H9 (cell line): ENCODE data around the gene PSMD5. TPM values are rescaled to one million over a fixed set of nuclear protein-coding genes. Genes with fewer than 3 reads are reported as not detected.

ENCODE experiments used
- DNase-seq: peaks from one replicate; pipeline ENCODE4 v3.0.0-alpha.2; 2017
- H2AFZ ChIP-seq: one replicate; pipeline ENCODE4 v1.6.1; 2013; ENCODE audit warnings: mild to moderate bottlenecking, low read length, control low read depth, moderate library complexity
- H2AK5ac ChIP-seq: 2 replicates; pipeline ENCODE4 v1.6.1; 2013; ENCODE audit warnings: low read length, control low read depth, mixed read lengths; ENCODE audit not compliant: insufficient read length
- H2BK120ac ChIP-seq: one replicate; pipeline ENCODE4 v1.6.1; 2013; ENCODE audit warnings: low read depth, mild to moderate bottlenecking, low read length, control low read depth, inconsistent platforms; ENCODE audit not compliant: poor library complexity, severe bottlenecking
- H2BK12ac ChIP-seq: 2 replicates; pipeline ENCODE4 v1.6.1; 2013; ENCODE audit warnings: low read length, control low read depth, mixed read lengths, low read depth; ENCODE audit not compliant: insufficient read length
- H2BK15ac ChIP-seq: 2 replicates; pipeline ENCODE4 v1.6.1; 2013; ENCODE audit warnings: low read depth, low read length, control low read depth
- H2BK20ac ChIP-seq: one replicate; pipeline ENCODE4 v1.6.1; 2013; ENCODE audit warnings: low read depth, mild to moderate bottlenecking, low read length, control low read depth, inconsistent platforms; ENCODE audit not compliant: poor library complexity, severe bottlenecking
- H2BK5ac ChIP-seq: 2 replicates; pipeline ENCODE4 v1.6.1; 2013; ENCODE audit warnings: low read length, control low read depth, mixed read lengths; ENCODE audit not compliant: insufficient read length
- H3K14ac ChIP-seq: 2 replicates; pipeline ENCODE4 v1.6.1; 2013; ENCODE audit warnings: low read length, control low read depth; ENCODE audit not compliant: insufficient read depth
- H3K18ac ChIP-seq: 2 replicates; pipeline ENCODE4 v1.6.1; 2013; ENCODE audit warnings: low read depth, mild to moderate bottlenecking, mixed read lengths, low read length, control low read depth; ENCODE audit not compliant: insufficient read length
- H3K23ac ChIP-seq: 2 replicates; pipeline ENCODE4 v1.6.1; 2013; ENCODE audit warnings: low read length, control low read depth, mixed read lengths, low read depth; ENCODE audit not compliant: insufficient read length
- H3K23me2 ChIP-seq: 2 replicates; pipeline ENCODE4 v1.6.1; 2013; ENCODE audit warnings: low read depth, mild to moderate bottlenecking, mixed read lengths, low read length, control low read depth; ENCODE audit not compliant: insufficient read length, poor library complexity, severe bottlenecking
- H3K27ac ChIP-seq: 2 replicates; pipeline ENCODE4 v1.5.1; 2013; ENCODE audit warnings: low read length, control low read depth, mixed read lengths, low read depth; ENCODE audit not compliant: insufficient read length
- H3K27me3 ChIP-seq: 2 replicates; pipeline ENCODE4 v1.6.1; 2013; ENCODE audit warnings: low read length, control low read depth, inconsistent platforms; ENCODE audit not compliant: insufficient read depth
- H3K4ac ChIP-seq: 2 replicates; pipeline ENCODE4 v1.6.1; 2013; ENCODE audit warnings: low read depth, mild to moderate bottlenecking, control low read depth, inconsistent platforms, low read length, moderate library complexity
- H3K4me1 ChIP-seq: 2 replicates; pipeline ENCODE4 v1.6.1; 2013; ENCODE audit warnings: low read length, control low read depth, inconsistent platforms; ENCODE audit not compliant: insufficient read depth
- H3K4me2 ChIP-seq: 2 replicates; pipeline ENCODE4 v1.6.1; 2013; ENCODE audit warnings: low read length, control low read depth, mixed read lengths; ENCODE audit not compliant: insufficient read length, insufficient read depth
- H3K56ac ChIP-seq: 2 replicates; pipeline ENCODE4 v1.6.1; 2013; ENCODE audit warnings: low read depth, mild to moderate bottlenecking, mixed read lengths, low read length, control low read depth; ENCODE audit not compliant: insufficient read length
- H3K79me1 ChIP-seq: 2 replicates; pipeline ENCODE4 v1.6.1; 2013; ENCODE audit warnings: low read depth, mild to moderate bottlenecking, moderate library complexity, low read length, control low read depth, inconsistent platforms; ENCODE audit not compliant: insufficient read depth, poor library complexity, severe bottlenecking
- H3K79me2 ChIP-seq: 2 replicates; pipeline ENCODE4 v1.6.1; 2013; ENCODE audit warnings: low read length, control low read depth, inconsistent platforms; ENCODE audit not compliant: insufficient read depth
- H3K9ac ChIP-seq: 2 replicates; pipeline ENCODE4 v1.6.1; 2013; ENCODE audit warnings: low read length, control low read depth, mixed read lengths; ENCODE audit not compliant: insufficient read length; ENCODE audit errors: extremely low read depth
- H3K9me3 ChIP-seq: one replicate; pipeline ENCODE4 v1.6.1; 2013; ENCODE audit warnings: low read depth, low read length, inconsistent platforms; ENCODE audit not compliant: control insufficient read depth
- H3T11ph ChIP-seq: one replicate; pipeline ENCODE4 v1.6.1; 2013; ENCODE audit warnings: mild to moderate bottlenecking, low read length, control low read depth, inconsistent platforms
- H4K20me1 ChIP-seq: one replicate; pipeline ENCODE4 v1.6.1; 2013; ENCODE audit not compliant: control insufficient read depth, insufficient read length, insufficient read depth
- H4K5ac ChIP-seq: 2 replicates; pipeline ENCODE4 v1.6.1; 2013; ENCODE audit warnings: low read depth, mild to moderate bottlenecking, mixed read lengths, low read length, control low read depth; ENCODE audit not compliant: insufficient read length
- H4K8ac ChIP-seq: replicated peaks from 2 replicates; pipeline ENCODE4 v1.6.1; 2013; ENCODE audit warnings: low read length, control low read depth, mixed read lengths, low read depth; ENCODE audit not compliant: insufficient read length
- H4K91ac ChIP-seq: 2 replicates; pipeline ENCODE4 v1.6.1; 2013; ENCODE audit warnings: low read depth, mild to moderate bottlenecking, moderate library complexity, mixed read lengths, low read length, control low read depth; ENCODE audit not compliant: insufficient read length
- H3K27ac Mint-ChIP-seq, 3 experiments: 2 replicates in 2 of 3; 3 replicates in 1 of 3; pipeline ENCODE4 v1.8.0; 2020 to 2021; ENCODE audit warnings: mixed read lengths in 3 of 3, mild to moderate bottlenecking in 1 of 3, moderate library complexity in 1 of 3
- H3K27me3 Mint-ChIP-seq: 2 replicates; pipeline ENCODE4 v1.8.0; 2021; ENCODE audit warnings: low read depth, mild to moderate bottlenecking, moderate library complexity, mixed read lengths
- H3K36me3 Mint-ChIP-seq, 3 experiments: 2 replicates in 2 of 3; 3 replicates in 1 of 3; pipeline ENCODE4 v1.8.0; 2020 to 2021; ENCODE audit warnings: low read depth in 3 of 3, mixed read lengths in 3 of 3; ENCODE audit not compliant: insufficient read depth in 1 of 3
- H3K4me1 Mint-ChIP-seq, 2 experiments: 2 replicates each; pipeline ENCODE4 v1.8.0; 2020; ENCODE audit warnings: mixed read lengths in 2 of 2
- H3K4me3 Mint-ChIP-seq, 2 experiments: 2 replicates in 1 of 2; 3 replicates in 1 of 2; pipeline ENCODE4 v1.8.0; 2020 to 2021; ENCODE audit warnings: mild to moderate bottlenecking in 2 of 2, mixed read lengths in 2 of 2, moderate library complexity in 1 of 2
- H3K9me3 Mint-ChIP-seq, 2 experiments: 2 replicates in 1 of 2; 3 replicates in 1 of 2; pipeline ENCODE4 v1.8.0; 2020; ENCODE audit warnings: mild to moderate bottlenecking in 2 of 2, mixed read lengths in 2 of 2, moderate library complexity in 1 of 2
- CTCF ChIP-seq: fragments of 200-600 bp; sonication (generic); conservative IDR thresholded peaks from 3 replicates; pipeline ENCODE4 v1.8.0; 2021; ENCODE audit warnings: antibody characterized with exemption, mild to moderate bottlenecking
- WGBS: extraction: QIAGEN DNeasy Blood & Tissue Kit; methylation state at CpG from one replicate; pipeline ENCODE4 v1.1.7; 2013; ENCODE audit warnings: missing lambda C conversion rate, low lambda C conversion rate, mixed read lengths; ENCODE audit not compliant: insufficient read length; ENCODE audit errors: extremely low coverage; 5-methylcytosine and 5-hydroxymethylcytosine counted together
- total RNA-seq: library from RNA; stranded (reverse); gene quantifications from 2 replicates; pipeline ENCODE4 v1.2.1, GENCODE V29; 2021

Gene PSMD5
- total RNA-seq, 1 experiment from 2014 or later = 64.9 TPM

- Histone ChIP-seq H3K27ac (peak overlapping the region; percentile 77), H3K4me1 (peaks cover 10% of the 10 kb centered on the region), H3K27me3 (peaks cover 2% of the 10 kb centered on the region; the same call in 1 of the 2 replicates), H3K9ac (no peak overlapping the region), H2BK5ac (no peak overlapping the region), H2BK120ac (no peak overlapping the region), H3K23me2 (peaks cover 5% of the 10 kb centered on the region), H3T11ph (no peak overlapping the region), H2AFZ (no peak overlapping the region), H2BK12ac (no peak overlapping the region), H3K9me3 (no peaks in the 10 kb centered on the region), H3K23ac (no peak overlapping the region), H3K18ac (no peak overlapping the region), H4K8ac (no peak overlapping the region), H3K79me2 (no peaks in the 10 kb centered on the region), H4K20me1 (no peaks in the 10 kb centered on the region), H4K5ac (no peak overlapping the region), H3K79me1 (no peaks in the 10 kb centered on the region), H2BK20ac (no peak overlapping the region), H3K14ac (no peak overlapping the region), H2BK15ac (no peak overlapping the region), H4K91ac (no peak overlapping the region), H2AK5ac (no peak overlapping the region), H3K4me2 (peak overlapping the region; percentile 67), H3K56ac (no peak overlapping the region), H3K4ac (no peak overlapping the region)
- no CpG with 5 or more reads among the region's 10 CpGs for WGBS
- Mint-ChIP-seq H3K36me3 (peaks cover 3 to 41% (median 26%) of the 10 kb centered on the region in 3 experiments; a peak in 6 of 7 replicates), H3K27me3 (peaks cover 8% of the 10 kb centered on the region), H3K27ac (peak overlapping the region; percentile 23 to 96 (median 94); a peak in 5 of 7 replicates), H3K4me1 (peaks cover 62% of the 10 kb centered on the region in 2 experiments), H3K9me3 (no peaks in the 10 kb centered on the region; a peak in 1 of 5 replicates), H3K4me3 (peak overlapping the region; percentile 36 to 76; a peak in 4 of 5 replicates)
- DNase-seq = no peak
- no peak for TF ChIP-seq CTCF
These were observed 31.8 kb upstream of the PSMD5 start for GRCh38 chr9:120874226-120875194.
